ENCODE data around the gene AP2A2.

AP2A2 gene

DNA sequence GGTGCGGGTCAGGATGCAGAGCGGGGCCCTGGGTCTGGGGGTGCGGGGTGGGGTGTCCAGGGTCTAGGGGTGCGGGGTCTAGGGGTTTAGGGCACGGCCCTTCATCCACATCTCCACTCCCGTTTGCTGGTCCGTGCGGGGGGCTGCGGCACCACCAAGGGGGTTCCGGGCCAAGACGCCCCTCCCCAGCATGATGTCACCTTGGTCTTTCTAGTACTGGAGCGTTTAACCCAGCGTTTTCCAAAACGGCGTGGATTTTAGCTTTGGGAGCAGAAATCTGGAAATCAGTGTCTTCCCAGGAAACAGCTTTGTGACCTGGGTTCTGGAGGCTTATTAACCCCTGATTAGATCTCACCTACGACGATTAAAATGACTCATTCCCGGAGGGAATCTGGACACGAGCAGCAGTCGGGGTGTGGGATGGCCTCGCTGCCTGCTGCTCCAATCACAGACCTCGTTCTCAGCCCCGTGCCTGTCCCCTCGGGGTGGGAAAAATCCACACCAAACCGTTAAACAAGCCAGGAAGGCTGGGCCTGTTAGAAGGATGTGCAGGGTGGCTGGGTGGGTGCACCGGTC is 759 bp downstream of the AP2A2 start:
- DNase-seq = peak; percentile 44

DNA sequence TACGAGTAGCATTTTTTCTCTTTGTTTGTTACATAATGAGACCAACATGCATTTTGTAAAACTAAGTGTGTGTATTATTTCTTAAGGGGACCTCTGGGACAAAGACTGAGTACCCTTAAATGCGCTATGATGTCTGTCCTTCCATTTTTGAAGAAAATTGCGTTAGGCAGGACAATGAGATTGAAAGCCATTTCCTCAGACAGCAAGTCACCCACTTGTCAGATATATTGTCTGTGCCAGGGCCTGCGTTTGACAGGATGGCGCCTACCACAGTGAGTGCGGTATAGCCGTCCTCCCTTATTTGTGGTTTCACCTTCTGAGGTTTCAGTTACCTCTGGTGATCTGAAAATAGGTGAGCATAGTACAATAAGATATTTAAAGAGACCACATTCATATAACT is 2.2 kb downstream of the AP2A2 start:
- DNase-seq = no peak

- DNase-seq = no peak
Observed at GRCh38 chr11:928786-929185, 3.1 kb downstream of the AP2A2 start.

GRCh38 chr11:929405-929804 is 3.7 kb downstream of the AP2A2 start:
- DNase-seq = no peak

GRCh38 chr11:931385-931784 is 5.7 kb downstream of the AP2A2 start:
- no peak for DNase-seq

GRCh38 chr11:932435-932834 is 6.8 kb downstream of the AP2A2 start:
- DNase-seq = no peak

DNA sequence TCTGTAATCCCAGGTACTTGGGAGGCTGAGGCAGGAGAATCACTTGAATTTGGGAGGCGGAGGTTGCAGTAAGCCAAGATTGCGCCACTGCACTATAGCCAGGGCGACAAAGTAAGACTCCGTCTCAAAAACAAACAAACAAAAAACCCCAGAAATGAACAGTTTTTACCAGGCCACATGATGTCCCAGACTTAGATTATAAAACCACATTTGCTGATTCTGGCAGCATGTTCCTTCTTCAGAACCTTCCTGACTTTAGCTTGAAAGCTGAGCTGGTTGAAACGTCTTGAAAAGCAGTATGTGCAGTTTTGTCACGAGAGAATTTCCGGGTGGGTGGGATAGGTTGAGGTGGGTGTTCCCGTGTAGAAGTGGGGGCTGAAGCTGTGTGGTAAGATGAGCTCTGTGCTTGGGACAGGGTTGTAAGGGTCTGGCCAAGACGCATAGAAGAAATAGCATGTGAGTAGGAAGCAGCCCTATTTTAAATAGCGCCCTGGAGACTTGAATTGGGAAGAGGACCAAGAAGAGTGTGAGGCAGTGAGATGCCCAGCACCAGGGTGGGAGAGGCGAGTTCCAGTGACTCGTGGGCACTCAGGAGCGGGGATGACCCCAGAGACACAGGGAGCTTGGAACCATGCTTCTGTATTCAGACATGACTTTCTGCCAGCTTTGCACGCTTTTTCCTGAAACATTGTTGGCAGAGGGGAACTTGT is 7.6 kb downstream of the AP2A2 start:
- DNase-seq = no peak

DNA sequence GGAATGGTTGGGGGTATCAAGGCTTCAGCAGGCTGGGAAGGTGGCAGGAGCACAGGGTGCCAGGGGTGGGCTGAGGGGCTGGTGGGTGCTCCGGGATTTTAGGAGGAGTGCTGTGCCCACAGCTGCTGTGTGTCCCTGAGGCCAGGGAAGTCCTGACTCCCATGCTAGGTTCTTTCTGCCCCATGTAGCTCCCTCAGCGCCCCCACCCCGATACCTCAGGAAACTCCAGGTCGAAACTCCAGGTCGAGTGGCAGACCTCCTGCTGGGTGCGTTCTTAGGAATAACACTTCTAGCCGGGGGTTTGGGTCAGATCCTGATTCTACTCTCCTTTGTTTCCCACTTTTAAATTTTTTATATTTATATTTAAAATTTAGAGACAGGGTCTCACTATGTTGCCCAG is 8.3 kb downstream of the AP2A2 start:
- DNase-seq = no peak

GRCh38 chr11:934527-934926 is 8.9 kb downstream of the AP2A2 start:
- no peak for DNase-seq

GRCh38 chr11:936199-936598 is 10.5 kb downstream of the AP2A2 start:
- no peak for DNase-seq

DNA sequence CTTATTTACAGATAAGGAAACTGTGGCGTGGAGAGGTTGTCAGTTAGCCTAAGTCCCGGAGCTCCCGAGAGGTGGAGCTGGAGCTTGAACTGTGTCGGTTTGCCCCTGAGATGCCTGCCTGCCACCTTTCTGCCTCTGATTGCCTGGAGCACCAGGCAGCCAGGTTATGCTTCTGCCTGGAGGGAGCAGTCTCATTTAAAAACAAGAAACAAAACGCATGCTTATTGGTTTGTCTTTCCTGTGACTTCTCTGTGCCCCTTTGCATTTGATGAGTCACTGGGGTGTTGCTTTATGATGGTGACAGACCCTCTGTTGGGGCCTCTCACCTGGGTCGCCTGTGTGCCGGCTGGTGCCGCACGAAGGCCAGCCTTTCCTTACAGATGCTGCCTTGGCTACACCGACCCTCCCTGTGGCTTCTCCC is 12.2 kb downstream of the AP2A2 start:
- no peak for DNase-seq

DNA sequence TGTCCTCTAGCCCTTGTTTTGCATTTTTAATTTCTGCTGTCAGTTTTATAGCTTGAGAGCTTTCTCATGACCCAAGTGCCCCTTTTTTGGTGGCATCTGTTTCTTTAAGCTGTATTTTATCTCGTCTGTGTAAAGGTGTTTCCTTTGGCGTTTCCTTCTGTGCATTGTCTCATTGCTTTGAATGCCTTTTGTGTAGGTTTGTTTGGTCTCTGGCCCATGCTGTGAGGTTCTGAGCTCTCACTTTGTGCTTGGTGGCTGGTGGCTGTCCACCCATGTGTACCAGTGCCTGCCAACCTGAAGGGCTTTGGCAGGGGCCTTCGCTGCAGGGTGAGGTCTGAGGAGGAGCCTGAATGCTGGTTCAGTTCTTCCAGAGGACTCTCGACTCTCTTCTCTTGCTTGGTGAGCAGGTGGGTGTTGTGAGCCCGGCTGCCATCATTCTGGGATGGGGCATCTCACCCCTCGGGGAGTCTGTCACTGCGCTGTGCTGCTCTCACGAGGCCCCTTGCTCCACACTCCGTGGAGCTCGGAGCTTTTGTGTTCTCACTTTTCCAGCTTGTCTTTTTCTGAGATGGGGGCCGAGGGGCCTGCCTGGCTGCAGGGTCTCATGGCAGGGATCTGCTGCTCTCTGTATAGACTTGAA is 14.9 kb downstream of the AP2A2 start:
- DNase-seq = no peak

- no peak for DNase-seq
Observed at GRCh38 chr11:942823-943222, 17.2 kb downstream of the AP2A2 start.

- DNase-seq = no peak
Observed at GRCh38 chr11:944711-945470, 19.2 kb downstream of the AP2A2 start.

GRCh38 chr11:945986-946385 is 20.3 kb downstream of the AP2A2 start:
- peak; percentile 82 for DNase-seq

DNA sequence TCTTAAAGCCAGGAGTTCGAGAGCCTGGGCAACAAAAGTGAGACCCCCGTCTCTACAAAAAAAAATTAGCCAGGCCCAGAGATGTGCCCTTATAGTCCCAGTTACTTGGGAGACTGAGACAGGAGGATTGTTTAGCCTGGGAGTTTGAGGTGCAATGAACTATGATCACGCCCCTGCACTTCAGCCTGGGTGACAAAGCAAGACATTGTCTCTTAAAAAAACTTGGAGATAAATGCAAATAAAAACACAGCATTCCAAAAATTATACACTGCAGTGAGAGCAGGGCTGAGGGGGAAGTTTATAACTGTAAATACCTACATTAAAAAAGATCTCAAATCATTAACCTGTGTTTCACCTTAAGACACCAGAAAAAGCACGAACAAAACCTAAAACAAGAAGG is 22.1 kb downstream of the AP2A2 start:
- DNase-seq = no peak

DNA sequence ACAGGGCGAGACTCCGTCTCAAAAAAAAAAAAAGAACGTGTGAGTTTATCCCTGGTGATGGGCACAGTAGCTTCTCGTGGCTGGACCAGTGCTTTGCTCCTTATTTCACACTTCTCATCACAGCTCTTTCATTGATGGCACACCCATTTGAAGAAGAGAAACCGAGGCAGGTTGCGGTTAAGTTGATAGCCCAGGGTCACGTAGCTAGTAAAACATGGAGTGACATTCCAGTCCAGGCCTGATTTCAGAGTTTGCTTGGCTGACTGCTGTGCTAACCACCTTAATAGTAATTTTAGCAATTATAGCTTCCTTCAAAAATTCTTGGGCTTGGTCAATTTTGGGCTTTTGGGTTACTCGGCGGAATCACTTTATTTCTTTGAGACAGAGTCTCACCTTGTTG is 25.8 kb downstream of the AP2A2 start:
- DNase-seq = no peak

- DNase-seq = no peak
Observed at GRCh38 chr11:952406-953385, 27.0 kb downstream of the AP2A2 start.

DNA sequence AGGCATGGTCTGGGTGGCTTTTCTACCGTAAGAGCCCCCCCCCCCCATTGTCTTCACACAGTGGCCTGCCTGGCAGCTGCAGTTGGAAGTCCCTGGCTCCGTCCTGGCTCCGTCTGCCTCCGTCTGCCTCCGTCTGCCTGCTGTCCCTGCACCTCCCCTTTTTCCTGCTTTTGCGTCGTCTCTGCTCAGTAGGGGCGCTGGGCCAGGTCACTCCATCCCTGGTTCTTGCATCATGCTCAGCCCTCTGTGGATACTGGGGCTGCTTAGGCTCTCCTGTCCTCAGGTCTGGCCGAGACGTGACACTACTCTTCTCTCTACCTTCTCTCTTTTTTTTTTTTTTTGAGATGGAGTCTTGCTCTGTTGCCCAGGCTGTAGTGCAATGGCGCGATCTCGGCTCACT is 27.8 kb downstream of the AP2A2 start:
- DNase-seq = no peak

GRCh38 chr11:954392-955153 is 28.9 kb downstream of the AP2A2 start:
- DNase-seq = no peak

GRCh38 chr11:955154-956063 is 29.7 kb downstream of the AP2A2 start:
- DNase-seq = no peak
